HEK293T (cell line): ENCODE data around the gene RTKN.

Experiments
- ELF4 ChIP-seq: fragments of 450-650 bp; IDR thresholded peaks from 2 replicates; pipeline ENCODE4 v1.6.1; 2017; ENCODE audit warnings: antibody characterized with exemption
- FOXA1 ChIP-seq: fragments of 450-650 bp; IDR thresholded peaks from 2 replicates; pipeline ENCODE4 v1.6.1; 2016; ENCODE audit warnings: mild to moderate bottlenecking
- FOXM1 ChIP-seq: fragments of 450-650 bp; IDR thresholded peaks from 2 replicates; pipeline ENCODE4 v1.6.1; 2017; ENCODE audit warnings: mild to moderate bottlenecking, borderline replicate concordance
- NFRKB ChIP-seq: fragments of 450-650 bp; IDR thresholded peaks from 2 replicates; pipeline ENCODE4 v1.6.1; 2016; ENCODE audit warnings: mild to moderate bottlenecking, moderate library complexity
- SUZ12 ChIP-seq: fragments of 450-650 bp; IDR thresholded peaks from 2 replicates; pipeline ENCODE4 v1.6.1; 2016; ENCODE audit warnings: mild to moderate bottlenecking
- TARDBP ChIP-seq: fragments of 450-650 bp; IDR thresholded peaks from 2 replicates; pipeline ENCODE4 v1.6.1; 2016

DNA sequence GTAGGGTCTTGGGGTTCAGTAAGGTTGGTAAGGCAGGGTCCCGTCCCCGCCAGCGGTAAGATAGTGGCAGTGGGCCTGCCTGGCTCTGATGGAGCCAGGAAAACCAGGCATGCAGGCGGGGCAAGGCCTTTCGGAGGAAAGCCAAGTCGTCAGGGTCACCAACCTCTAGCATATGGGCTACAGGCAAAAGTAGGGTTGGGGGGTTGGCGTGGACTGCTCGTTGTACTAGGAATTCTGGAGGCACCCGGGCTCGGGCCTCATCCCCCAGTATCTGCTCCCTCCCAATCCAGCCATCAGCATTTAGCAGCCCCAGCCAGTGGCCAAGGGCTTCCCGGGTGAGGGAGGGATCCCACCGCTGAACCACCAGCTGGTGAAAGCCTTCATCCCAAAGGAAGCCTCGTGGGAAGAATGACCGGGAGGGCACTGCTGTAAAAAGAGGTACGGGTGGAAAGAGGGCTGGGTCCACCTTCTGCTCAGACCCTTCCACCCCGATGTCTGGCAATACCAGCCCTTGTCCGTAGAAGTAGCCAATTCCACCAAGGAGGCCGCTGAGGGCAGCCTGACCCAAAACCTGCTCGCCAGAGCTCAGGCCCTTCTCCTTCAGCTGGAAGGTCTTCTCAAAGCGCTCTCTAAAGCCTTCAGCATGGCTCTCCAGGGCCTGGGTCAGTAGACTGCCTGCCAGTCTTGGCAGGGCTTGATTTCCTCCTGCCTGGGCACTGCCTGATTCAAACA, 20.5 kb upstream of the RTKN start:
- no peak for TF ChIP-seq TARDBP
- TF ChIP-seq ELF4 = no peak
- no peak for TF ChIP-seq NFRKB
- no peak for TF ChIP-seq FOXM1
- no peak for TF ChIP-seq SUZ12
- TF ChIP-seq FOXA1 = no peak
